GM21576 (cell line): ENCODE data around the gene TMCO1.
"Not testable (repeated sequence)": the region's sequence is repeated elsewhere in the genome, so short reads cannot be mapped to it uniquely, and the experiment has no call there.

ENCODE experiments used
- ATAC-seq: cut with Tn5 transposase; IDR thresholded peaks from one replicate; pipeline ENCODE4 v1.9.1; 2021; ENCODE audit warnings: mild to moderate bottlenecking, moderate library complexity; ENCODE audit not compliant: unreplicated experiment

Gene TMCO1

DNA sequence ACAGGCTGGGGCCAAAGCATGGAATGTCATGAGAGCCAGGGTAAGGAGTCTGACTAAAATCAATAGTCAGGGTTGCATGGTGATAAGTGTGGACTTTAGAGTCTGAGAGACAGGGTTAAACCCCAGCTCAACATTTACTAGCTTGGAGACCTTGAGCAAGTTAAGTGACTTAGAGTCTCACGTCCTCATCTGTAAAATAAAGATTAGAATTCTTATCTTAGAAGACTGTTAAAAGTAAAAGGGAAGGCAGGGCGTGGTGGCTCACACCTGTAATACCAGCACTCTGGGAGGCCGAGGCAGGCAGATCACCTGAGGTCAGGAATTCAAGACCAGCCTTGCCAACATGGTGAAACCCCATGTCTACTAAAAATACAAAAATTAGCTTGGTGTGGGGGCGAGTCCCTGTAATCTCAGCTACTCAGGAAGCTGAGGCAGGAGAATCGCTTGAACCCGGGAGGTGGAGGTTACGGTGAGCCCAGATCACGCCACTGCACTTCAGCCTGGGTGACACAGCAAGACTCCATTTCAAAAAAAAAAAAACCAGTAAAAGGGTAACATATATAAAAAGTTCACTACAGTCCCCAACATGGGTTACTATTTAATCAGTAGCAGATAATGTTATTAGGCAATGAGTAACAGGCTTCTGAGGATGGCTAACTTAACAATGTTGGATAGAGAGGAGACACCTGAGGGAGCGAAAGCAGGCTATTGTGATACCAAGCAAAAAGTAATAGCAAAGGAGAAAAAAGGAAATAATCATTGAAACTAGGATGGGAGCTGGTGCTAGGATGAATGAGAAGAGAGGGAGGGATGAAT is 20.8 kb downstream of the TMCO1 start:
- no peak for ATAC-seq

DNA sequence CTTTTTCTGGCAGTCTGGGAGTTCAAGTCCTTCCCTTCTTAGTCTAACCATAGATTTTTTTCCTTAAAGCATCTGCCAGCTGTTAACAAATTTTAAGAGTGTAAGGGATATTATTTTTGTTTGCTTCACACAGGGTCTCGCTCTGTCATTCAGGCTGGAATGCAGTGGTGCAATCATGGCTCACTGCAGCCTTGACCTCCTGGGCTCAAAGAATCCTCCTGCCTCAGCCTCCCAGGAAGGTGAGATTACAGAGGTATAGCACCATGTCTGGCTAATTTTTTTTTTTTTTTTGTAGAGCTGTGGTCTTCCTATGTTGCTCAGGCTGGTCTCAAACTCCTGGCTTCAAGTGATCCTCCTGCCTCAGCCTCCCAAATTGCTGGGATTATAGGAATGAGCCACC is 23.8 kb downstream of the TMCO1 start:
- not testable (repeated sequence) for ATAC-seq

DNA sequence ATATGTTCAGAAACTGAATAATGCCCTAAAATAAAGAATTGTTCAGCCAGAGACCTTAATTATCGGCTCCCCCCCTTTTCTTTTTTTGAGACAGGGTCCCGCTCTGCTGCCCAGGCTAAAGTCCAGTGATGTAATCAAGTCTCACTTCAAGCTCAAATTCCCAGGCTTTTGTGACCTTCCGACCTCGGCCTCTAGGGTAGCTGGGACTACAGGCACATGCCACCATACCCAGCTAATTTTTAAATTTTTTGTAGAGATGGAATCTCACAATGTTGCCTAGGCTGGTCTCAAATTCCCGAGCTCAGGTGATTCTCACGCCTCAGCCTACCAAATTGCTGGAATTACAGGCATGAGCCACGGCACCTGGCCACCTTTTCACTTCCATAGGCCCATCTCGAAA is 26.5 kb downstream of the TMCO1 start:
- ATAC-seq: no peak

DNA sequence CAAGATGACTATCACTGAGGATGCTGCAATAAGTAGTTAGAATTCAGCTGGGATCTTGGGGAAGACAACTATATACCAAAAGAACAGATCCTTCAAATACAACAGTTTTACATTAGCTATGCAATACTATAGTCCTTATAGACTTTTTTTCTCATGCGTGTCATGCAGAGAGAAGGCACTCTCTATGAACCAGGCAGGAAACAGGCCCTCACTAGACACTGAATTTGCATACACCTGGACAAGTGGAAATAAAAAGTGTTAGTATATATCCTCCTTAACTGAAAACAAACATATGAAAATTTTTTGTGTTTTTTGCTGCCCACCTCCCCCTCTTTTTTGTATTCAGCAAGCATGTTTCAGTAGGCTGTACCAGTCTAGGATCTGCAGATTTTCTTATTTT is 29.9 kb downstream of the TMCO1 start:
- peak; percentile 99 for ATAC-seq

DNA sequence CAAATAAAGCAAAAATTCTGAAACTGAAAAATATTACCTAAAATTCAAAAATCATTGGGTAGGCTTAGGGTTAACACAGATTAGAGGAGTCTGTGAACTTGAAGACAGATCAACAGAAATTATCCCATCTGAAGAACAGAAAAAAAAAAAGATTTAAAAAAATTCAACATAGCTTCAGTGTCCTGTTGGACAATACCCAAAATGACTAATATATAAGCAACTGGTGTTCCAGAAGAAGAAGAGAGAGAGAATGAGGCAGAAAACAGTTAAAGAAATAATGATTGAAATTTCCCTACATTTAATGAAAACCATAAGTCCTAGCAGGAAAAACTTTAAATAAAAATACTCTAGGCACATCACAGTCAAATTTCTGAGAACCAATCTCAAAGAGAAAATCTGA is 31.5 kb downstream of the TMCO1 start:
- no peak for ATAC-seq

DNA sequence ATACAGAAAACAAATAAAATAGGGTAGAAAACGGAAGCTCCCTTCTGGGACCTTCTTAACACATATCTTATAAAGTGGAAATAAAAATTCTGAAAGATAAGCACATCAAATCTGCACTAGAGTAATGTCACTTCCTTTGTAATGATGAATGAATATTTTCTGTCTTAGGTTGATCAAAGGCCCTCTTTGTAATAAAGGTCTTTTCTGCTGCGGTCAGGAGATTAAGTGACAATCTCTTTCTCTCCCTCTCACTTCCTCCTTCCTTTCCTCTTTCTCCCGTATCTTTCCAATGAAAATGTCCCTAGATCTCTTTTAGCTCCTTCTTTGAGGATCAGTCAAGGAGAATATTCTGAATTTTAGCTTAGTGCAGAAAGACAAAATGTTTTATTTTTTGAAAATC is 33.8 kb downstream of the TMCO1 start:
- ATAC-seq: no peak

DNA sequence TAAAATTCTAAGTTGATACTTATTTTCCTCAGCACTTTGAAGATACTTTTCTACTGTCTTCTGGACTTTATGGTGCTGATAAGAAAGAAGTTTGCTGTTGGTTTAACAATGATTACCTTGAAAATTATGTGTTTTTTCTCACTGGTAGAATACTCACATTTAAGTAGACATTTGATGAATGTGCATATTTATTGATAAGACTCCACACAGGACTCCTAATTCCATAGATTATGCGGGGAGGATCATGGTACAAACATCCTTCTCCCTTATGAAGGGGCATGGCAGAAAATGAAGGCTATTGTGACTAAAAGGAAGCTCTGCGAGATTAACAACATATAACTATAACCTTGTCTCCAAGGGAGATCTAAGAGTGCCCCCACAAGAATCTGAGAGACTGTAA is 41.8 kb downstream of the TMCO1 start:
- ATAC-seq: no peak

DNA sequence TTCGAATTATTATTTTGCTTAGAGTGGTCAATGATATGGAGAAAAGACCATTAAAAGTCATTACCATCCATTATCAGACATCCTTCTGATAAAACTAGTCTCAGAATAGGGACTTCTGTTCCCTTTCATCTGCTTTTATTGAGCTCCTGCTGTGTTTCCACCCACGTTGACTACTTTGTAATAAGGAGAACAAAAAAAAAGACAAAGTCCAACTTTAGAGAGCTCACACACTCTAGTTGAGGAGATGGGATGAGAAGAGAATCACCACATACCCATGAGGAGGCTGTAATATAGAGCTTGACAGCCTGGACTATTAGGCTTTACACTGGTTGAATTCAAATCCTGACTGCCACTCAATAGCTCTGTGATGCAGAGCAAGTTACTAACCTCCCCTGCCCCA is 42.5 kb downstream of the TMCO1 start:
- ATAC-seq: no peak

DNA sequence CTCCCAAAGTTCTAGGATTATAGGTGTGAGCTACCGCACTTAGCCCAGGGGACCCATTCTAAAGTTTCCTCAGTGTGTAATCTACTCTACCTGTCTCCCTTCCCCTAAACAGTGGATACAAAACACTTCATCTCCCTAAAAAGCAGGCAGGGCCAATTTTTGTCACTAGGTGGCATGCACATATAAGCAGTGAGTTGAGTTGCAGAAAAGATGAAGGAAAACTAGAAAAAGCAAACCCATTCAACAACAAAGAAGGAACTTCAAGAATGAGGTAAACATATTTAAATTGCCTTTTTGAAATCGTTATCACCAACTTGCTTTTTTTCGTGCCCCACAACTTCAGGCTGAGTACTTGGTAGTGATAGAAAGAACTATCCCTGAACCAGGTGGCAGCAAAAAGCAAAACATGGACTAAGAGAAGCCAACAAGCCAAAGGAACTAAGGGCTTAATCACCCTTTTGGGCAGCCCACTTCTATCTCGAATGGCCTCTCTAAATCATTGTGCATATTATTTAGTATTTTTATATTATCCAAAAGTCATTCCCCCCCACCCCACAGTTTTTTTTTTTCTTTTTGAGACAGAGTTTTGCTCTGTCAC is 50.7 kb downstream of the TMCO1 start:
- ATAC-seq: no peak

DNA sequence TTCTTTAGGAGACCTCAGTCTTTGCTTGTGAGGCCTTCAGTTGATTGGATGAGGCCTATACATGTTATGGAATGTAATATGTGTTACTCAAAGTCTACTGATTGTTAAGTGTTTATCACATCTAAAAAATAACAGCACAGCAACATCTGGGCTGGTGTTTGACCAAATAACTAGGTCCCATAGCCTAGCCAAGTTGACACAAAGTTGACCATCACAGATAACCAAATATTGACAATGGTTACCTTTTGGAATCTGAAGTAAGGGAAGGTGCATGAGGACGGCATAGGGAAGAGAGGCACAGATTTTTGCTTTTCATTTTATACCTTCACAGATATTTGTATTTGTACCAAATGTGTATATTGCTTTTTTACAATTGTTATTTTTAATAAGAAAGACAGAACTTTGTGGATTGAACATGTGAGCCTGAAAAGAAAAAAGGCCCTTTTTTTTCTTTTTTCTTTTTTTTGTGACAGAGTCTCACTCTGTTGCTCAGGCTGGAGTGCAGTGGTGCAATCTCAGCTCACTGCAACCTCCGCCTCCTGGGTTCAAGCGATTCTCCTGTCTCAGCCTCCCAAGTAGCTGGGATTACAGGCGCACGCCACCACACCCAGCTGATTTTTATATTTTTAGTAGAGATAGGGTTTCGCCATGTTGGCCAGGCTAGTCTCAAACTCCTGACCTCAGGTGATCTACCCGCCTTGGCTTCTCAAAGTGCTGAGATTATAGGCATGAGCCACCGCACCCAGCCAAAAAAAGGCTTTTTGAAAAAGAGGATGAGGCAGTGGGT is 52.2 kb downstream of the TMCO1 start:
- ATAC-seq: not testable (repeated sequence)

DNA sequence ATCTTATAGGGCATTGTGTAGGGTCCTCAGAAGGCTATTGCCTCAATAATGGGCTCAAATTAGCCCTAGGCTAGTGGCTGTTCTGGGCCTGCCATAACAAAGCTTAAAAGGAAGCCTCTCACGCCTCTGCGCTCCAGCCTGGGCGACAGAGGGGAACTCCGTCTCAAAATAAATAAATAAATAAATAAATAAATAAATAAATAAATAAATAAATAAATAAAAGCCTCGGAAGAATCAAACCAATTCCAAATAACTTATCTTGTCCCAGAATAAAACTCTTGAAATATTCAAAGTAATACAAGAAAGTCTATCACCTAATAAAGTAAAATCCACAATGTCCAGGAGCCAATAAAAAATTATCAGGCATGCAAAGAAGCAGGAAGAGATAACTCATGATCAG is 55.9 kb downstream of the TMCO1 start:
- no peak for ATAC-seq

DNA sequence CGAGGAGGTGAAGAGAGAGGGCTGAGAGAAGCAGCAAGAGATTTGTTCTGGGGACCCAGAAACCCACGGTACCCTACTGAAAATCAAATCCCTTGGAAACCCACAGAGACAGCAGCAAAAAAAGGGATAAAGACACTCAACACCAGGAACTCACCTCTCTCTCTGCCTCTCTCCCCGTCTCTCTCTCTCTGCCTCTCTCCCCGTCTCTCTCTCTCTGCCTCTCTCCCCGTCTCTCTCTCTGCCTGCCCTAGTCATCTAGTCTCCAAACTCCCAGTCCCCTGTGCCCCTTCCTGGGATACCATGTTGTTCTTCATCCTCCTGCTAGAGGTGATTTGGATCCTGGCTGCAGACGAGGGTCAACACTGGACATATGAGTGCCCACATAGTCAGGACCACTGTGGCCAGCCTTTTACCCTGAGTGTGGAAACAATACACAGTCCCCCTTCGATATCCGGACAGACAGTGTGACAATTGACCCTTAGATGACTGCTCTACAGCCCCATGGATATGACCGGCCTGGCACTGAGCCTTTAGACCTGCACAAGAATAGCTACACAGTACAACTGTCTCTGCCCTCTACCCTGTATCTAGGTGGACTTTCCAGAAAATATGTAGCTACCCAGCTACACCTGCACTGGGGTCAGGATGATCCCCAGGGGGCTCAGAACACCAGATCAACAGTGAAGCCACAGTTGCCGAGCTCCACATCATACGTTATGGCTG is 60.5 kb downstream of the TMCO1 start:
- ATAC-seq: no peak

DNA sequence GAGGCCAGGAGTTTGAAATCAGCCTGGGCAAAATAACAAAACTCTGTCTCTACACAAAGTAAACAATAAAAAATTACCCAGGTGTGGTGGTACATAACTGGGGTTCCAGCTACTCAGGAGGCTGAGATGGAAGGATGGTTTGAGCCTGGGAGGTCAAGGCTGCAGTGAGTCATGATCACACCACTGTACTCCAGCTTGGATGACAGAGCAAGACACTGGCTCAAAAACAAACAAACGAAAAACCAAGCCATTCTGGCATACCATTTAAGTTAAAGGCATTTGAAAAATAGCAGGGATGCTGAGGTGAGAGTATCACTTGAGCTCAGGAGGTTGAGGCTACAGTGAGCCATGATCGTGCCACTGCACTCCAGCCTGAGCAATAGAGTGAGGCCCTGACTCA is 65.0 kb downstream of the TMCO1 start:
- ATAC-seq: no peak

DNA sequence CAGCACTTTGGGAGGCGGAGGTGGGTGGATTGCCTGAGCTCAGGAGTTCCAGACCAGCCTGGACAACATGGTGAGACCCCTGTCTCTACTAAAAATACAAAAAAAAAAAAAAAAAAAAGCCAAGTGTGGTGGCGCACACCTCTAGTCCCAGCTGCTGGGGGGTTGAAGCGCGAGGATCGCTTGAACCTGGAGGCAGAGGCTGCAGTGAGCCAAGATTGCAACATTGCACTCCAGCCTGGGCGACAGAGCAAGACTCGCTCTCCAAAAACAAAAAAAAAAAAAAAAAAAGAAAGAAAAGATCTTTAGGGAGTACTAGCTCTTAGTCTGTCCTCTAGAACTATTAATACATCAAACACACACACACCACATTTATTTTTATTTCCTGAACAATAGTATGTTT is 66.7 kb downstream of the TMCO1 start:
- ATAC-seq: not testable (repeated sequence)

DNA sequence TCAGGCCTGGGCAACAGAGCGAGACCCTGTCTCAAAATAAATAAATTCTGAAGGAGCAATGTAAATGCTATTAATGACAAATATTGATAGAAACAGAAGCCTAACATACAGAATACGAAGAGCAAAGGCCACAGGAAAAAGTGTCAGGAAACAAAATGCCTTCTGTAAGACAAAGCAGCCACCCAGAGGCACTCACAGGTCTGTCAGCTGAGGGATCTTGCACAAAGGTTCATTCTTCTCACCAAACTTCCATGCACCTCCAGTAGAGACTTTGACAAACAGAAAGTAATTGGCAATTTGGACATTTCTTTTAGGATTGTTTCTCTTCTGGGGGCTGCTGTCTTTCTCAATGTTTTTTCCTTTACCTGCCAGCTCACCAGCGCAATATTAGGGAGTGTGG is 69.1 kb downstream of the TMCO1 start:
- no peak for ATAC-seq

DNA sequence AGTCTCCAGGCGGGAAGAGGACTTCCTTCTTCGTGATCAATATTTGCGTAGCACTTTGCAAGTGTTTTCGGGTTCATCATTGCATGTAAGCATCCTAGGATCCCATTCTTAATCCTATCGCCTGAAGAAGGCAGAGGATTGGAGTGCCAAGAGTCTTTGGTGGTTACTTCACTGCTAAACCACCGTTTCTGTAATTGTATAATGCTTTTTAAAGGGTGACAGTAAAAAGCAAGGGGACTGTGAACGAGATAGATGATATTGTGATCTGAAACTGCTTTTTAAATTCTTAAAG is 70.0 kb downstream of the TMCO1 start:
- ATAC-seq: no peak

DNA sequence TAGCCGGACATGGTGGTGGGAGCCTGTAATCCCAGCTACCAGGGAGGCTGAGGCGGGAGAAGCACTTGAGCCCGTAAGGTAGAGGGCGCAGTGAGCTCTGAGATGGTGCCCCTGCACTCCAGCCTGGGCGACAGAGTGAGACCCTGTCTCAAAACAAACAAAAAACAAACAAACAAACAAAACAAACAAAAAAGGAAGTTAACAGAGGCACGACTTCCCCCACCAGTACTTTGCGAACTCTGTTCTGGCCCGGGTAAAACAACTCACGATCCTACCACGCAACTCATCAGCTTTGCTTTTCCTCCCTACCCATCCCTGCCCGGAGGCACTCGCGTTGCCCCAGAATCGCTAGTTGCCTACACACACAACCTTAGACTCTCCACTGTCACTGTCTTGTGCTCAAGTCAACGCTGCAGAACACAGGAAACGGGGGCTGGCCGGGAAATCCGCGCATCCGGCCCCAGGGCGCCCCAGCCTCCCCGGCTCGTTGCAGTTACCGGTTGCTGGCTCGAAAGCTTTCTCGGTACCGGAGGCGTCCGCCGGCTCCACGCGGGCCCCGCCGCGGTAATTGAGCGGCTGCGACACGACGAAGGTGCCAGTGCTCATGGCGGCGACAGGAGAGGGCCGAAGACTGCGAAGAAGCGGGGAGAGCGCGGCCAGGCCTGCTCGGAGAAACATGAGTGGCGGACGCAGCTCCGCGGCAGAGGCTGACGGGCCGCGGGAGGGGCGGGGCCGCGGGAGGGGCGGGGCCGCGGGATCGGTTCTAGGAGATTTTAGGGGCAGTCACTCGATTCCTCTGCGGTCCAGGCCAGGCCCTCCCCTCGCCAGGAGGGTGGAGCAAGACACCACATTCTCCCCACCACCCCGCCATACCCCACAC is 70.5 kb downstream of the TMCO1 start, which contains the start of gene ALDH9A1:
ALDH9A1 (minus strand) TSS at position 682 of the 880 bp plus-strand sequence; CDS start at position 678, 4 bp downstream.
- ATAC-seq: peak; percentile 91

DNA sequence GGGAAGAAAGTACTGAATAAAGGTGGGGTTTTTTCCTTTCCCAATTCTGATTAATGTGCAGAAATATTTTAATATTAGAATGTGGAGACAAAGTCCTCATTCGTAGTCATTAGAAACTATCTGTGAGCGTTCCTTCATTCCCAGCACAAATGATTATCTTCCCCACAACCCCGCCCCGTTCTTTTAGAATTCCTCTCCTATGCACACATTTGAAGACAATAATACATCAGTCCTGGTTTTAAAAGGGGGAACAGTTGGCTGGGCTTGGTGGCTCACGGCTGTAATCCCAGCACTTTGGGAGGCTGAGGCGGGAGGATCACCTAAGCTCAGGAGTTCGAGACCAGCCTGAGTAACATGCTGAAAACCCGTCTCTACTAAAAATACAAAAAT is 71.2 kb downstream of the TMCO1 start:
- no peak for ATAC-seq

DNA sequence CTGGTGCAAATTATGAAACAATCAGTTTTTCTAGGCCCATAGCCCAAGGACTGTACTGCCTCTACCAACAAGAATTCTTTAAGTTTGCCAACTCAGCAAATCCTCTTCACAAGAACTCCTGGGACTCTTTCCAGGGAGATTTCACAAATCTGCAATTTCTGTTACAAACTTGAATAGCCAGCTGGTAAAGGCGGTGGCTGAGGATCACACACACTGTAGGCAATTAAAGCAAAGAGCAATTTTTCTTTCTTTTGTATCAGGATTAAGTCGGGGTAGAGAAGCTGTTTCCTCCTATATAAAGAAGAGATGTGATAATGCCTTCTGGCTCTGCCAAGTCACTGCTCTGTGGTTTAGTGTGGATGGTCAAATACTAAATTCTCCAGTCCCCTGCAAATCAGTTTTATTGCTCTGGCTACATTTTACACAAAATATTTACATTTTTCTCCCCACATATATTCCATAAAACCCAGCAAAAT is 72.0 kb downstream of the TMCO1 start:
- ATAC-seq: no peak

DNA sequence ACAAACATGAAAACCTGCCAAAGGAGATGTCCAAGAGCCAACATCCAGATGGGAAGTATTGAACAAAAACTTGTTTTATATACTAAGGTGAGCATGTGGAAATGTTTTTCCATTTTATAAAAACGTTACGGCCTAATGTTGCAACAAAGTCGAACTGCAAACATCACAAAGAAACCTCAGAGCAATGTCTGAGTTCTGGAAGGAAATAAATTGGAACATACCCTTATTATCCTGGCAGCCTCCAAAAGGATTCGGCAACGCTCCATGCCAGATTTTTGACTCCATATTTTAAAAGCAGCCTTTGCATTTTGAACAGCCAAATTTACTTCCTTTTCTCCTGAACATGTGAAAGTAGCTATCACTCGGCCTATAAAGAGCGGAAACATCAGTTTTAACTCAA is 73.6 kb downstream of the TMCO1 start:
- ATAC-seq: no peak
